HepG2 (cell line): ENCODE measurements around the gene ZNF524. TPM values are rescaled to one million over a fixed set of nuclear protein-coding genes. Genes with fewer than 3 reads are reported as not detected.

Experiments
- ATAC-seq: fragments of 200-7000 bp; cut with Tn5 transposase; 3 replicates; pipeline ENCODE4 v1.9.1; 2020; ENCODE audit warnings: mild to moderate bottlenecking, moderate library complexity
- BruUV-seq: library from RNA; stranded (reverse); fragments of 400-500 nt; replicated peaks from 2 replicates; lab custom pipeline; 2021; lab: Mats Ljungman, UMichigan
- CTCF ChIA-PET: fragments of 300-600 bp; formaldehyde crosslinking; extraction: SDS; loops from one replicate; lab custom pipeline; 2021; ENCODE audit warnings: low total read pairs, inconsistent platforms, low intra/inter-chr PET ratio; lab: Yijun Ruan, JAX
- POLR2A ChIA-PET: fragments of 350-600 bp; sonication (Branson Sonifier 250); formaldehyde crosslinking; loops from one replicate; lab custom pipeline; 2020; ENCODE audit warnings: antibody characterized with exemption, inconsistent platforms; lab: Yijun Ruan, JAX
- DNase-seq: peaks from one replicate; pipeline ENCODE4 v3.0.0-alpha.2; 2015; ENCODE audit warnings: low spot score
- FAIRE-seq: peaks from 3 replicates; lab custom pipeline; 2011; peaks lifted over from hg19 to GRCh38; lab: Jason Lieb, UNC
- H2AFZ ChIP-seq: one replicate; pipeline ENCODE4 v1.6.1; 2011; ENCODE audit warnings: low read length, inconsistent platforms
- H3K27ac ChIP-seq: fragments of 300-600 bp; 3 replicates; pipeline ENCODE4 v1.8.0; 2011; ENCODE audit warnings: mixed run types, mild to moderate bottlenecking, mixed read lengths, low read length, inconsistent platforms; ENCODE audit not compliant: insufficient read depth; ENCODE audit errors: extremely low read length
- H3K27me3 ChIP-seq, 2 experiments: fragments of 200-600 bp in 1 of 2; 2 replicates in 1 of 2; 3 replicates in 1 of 2; pipeline versions ENCODE4 v1.6.0 to v1.8.0; 2011; ENCODE audit warnings: low read length in 2 of 2, mild to moderate bottlenecking in 2 of 2, moderate library complexity in 2 of 2, inconsistent platforms in 1 of 2; ENCODE audit not compliant: insufficient read depth in 2 of 2, control insufficient read depth in 1 of 2
- H3K36me3 ChIP-seq, 2 experiments: fragments of 200-600 bp in 1 of 2; replicated peaks in 1 of 2; 2 replicates in 1 of 2; 3 replicates in 1 of 2; pipeline versions ENCODE4 v1.5.1 to v1.8.0; 2011; ENCODE audit warnings: low read length in 2 of 2, inconsistent platforms in 1 of 2; ENCODE audit not compliant: insufficient read depth in 2 of 2, control insufficient read depth in 1 of 2
- H3K4me1 ChIP-seq: 2 replicates; pipeline ENCODE4 v1.5.1; 2012; ENCODE audit warnings: low read length, inconsistent platforms; ENCODE audit not compliant: insufficient read depth
- H3K4me2 ChIP-seq: 2 replicates; pipeline ENCODE4 v1.6.0; 2011; ENCODE audit warnings: low read depth, low read length, inconsistent platforms
- H3K4me3 ChIP-seq, 3 experiments: fragments of 200-600 bp in 1 of 3; sonication (generic), shearing (Covaris generic) in 1 of 3; replicated peaks in 1 of 3; 2 replicates each; pipeline ENCODE4 v1.5.1; 2011 to 2016; ENCODE audit warnings: low read length in 3 of 3, inconsistent platforms in 2 of 3, low read depth in 2 of 3, mild to moderate bottlenecking in 2 of 3, control low read depth in 1 of 3, mixed read lengths in 1 of 3; ENCODE audit not compliant: insufficient read depth in 1 of 3
- H3K79me2 ChIP-seq: one replicate; pipeline ENCODE4 v1.6.1; 2011; ENCODE audit warnings: low read length, inconsistent platforms; ENCODE audit not compliant: insufficient read depth
- H3K9ac ChIP-seq: 2 replicates; pipeline ENCODE4 v1.6.0; 2011; ENCODE audit warnings: mild to moderate bottlenecking, low read depth, low read length, inconsistent platforms; ENCODE audit not compliant: insufficient read depth
- H3K9me3 ChIP-seq: 2 replicates; pipeline ENCODE4 v1.5.1; 2012; ENCODE audit warnings: mild to moderate bottlenecking, low read length
- H4K20me1 ChIP-seq: 2 replicates; pipeline ENCODE4 v1.6.0; 2011; ENCODE audit warnings: inconsistent platforms, mild to moderate bottlenecking, low read length, moderate library complexity; ENCODE audit not compliant: insufficient read depth
- AGO1 ChIP-seq: fragments of 200-400 bp; formaldehyde crosslinking; IDR thresholded peaks from 2 replicates; pipeline ENCODE4 v1.6.1; 2017; ENCODE audit warnings: mild to moderate bottlenecking, low read depth, low read length, moderate library complexity; ENCODE audit not compliant: poor library complexity, severe bottlenecking
- AGO2 ChIP-seq: fragments of 200-400 bp; formaldehyde crosslinking; optimal IDR thresholded peaks from 2 replicates; pipeline ENCODE3; 2017; ENCODE audit warnings: mild to moderate bottlenecking, low read depth, low read length, moderate library complexity
- CBX1 ChIP-seq: IDR thresholded peaks from one replicate; pipeline ENCODE4 v1.6.1; 2016; ENCODE audit warnings: antibody characterized with exemption, low read depth
- HNRNPL ChIP-seq: fragments of 200-400 bp; formaldehyde crosslinking; IDR thresholded peaks from 2 replicates; pipeline ENCODE4 v1.6.1; 2017; ENCODE audit warnings: mild to moderate bottlenecking, low read depth, low read length
- POLR2A ChIP-seq, 2 experiments: IDR thresholded peaks; 2 replicates each; pipeline ENCODE4 v1.6.1; 2011; ENCODE audit warnings: low read depth in 2 of 2, low read length in 2 of 2, mild to moderate bottlenecking in 1 of 2, moderate library complexity in 1 of 2; ENCODE audit not compliant: insufficient read depth in 1 of 2
- RBFOX2 ChIP-seq: fragments of 200-400 bp; formaldehyde crosslinking; IDR thresholded peaks from 2 replicates; pipeline ENCODE4 v1.6.1; 2017; ENCODE audit warnings: low read depth, mild to moderate bottlenecking, low read length
- ZNF275 ChIP-seq: sonication (generic); formaldehyde crosslinking; IDR thresholded peaks from 2 replicates; pipeline ENCODE4 v1.8.0; 2022; ENCODE audit warnings: missing genetic modification reagents, mild to moderate bottlenecking, inconsistent platforms, borderline replicate concordance
- ZNF496 ChIP-seq: sonication (generic); formaldehyde crosslinking; IDR thresholded peaks from 2 replicates; pipeline ENCODE4 v1.8.1; 2023; ENCODE audit warnings: mild to moderate bottlenecking, moderate library complexity, missing genetic modification reagents; ENCODE audit not compliant: insufficient replicate concordance
- ZXDC ChIP-seq: sonication (generic); formaldehyde crosslinking; IDR thresholded peaks from 2 replicates; pipeline ENCODE4 v1.5.0; 2020; ENCODE audit warnings: mild to moderate bottlenecking, missing genetic modification reagents
- WGBS: methylation state at CpG from one replicate; pipeline ENCODE4 v1.1.6; 2017; ENCODE audit warnings: low lambda C conversion rate; 5-methylcytosine and 5-hydroxymethylcytosine counted together
- in situ Hi-C: cut with HindIII; loops from 2 replicates; pipeline ENCODE4 v1.10.0; 2017; ENCODE audit warnings: low pct_unique_long_range_greater_than_20kb; ENCODE audit not compliant: extremely low pct_ligation_motif_present
- intact Hi-C: fragments of 100-400 bp; cut with micrococcal nuclease; formaldehyde crosslinking; loops from one replicate; pipeline ENCODE4 v1.10.0; 2022; ENCODE audit not compliant: unreplicated experiment
- polyA plus RNA-seq, 8 experiments: library from polyadenylated mRNA; depleted of rRNA in 3 of 8; stranded (reverse) in 7 of 8; unstranded in 1 of 8; fragments of >200 nt; fragmentation: Illumina TruSeq in 4 of 8; extraction: Trizol in 4 of 8; gene quantifications; 2 replicates each; pipeline versions ENCODE4 v1.2.1 to v1.2.3, GENCODE V29; 2011 to 2016; ENCODE audit warnings: low read depth in 4 of 8, missing spikeins in 1 of 8, mixed read lengths in 1 of 8; ENCODE audit not compliant: insufficient read depth in 1 of 8
- total RNA-seq, 5 experiments: library from RNA; depleted of rRNA; stranded (reverse); fragments of >200 nt; fragmentation: Illumina TruSeq; extraction: Trizol; gene quantifications; 2 replicates each; pipeline ENCODE4 v1.2.3, GENCODE V29; 2016; ENCODE audit warnings: low read depth in 1 of 5
- TF ChIP-seq, protein P1 (sequence below): sonication (generic); formaldehyde crosslinking; IDR thresholded peaks from 2 replicates; pipeline ENCODE4 v1.4.0; 2020; ENCODE audit warnings: missing genetic modification reagents

Gene ZNF524
- total and polyA plus RNA-seq, 2 of the 13 experiments (the other 11 are each of a cell fraction or from before 2014, with no cell fraction given) = 3.2 to 4.6 TPM

DNA sequence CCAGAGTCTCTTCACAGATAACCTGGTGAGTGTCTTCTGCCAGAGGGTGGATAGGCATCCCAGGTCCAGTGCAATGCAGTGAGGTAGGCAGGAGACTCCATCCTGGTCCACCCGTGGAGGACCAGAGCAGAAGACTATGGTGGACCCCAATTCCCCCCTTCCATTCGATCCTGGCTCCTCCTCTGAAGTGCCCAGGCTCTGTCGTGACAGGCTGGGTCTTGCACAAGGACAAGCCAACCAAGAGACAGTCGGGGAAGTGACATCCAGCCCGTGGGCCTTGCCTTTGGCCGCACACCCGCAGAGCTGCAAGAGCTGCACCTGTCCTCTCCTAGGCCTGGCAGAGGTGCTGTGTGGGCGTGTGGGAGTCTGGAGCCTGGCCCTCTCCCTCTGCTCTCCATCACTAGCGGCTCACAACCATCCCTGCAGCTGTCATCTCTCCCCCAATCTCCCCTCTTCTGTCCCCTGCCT is 21.2 kb downstream of the ZNF524 start:
- CTCF ChIA-PET = no interaction called here
- no peak for TF ChIP-seq ZNF496 (CRISPR knock-in tag)
- 0 out of 4 replicates have a peak, but pooled peaks of 1 of the 2 experiments have one; percentile 25 for TF ChIP-seq POLR2A (IDR thresholded peaks at IDR 0.05; ENCODE audit: insufficient read depth in 1 of 2, low read depth in 2 of 2, low read length in 2 of 2)
- peak; percentile 7 for TF ChIP-seq AGO1
- peak; percentile 5 for TF ChIP-seq AGO2
- no peak for DNase-seq
- Histone ChIP-seq H3K9ac (no peak overlapping the region), H3K4me3 (no peak overlapping the region), H3K4me2 (no peak overlapping the region), H3K36me3 (peaks cover 2 to 5% of the 10 kb centered on the region in 2 experiments; a peak in 1 of 5 replicates), H2AFZ (no peak overlapping the region), H3K9me3 (no peaks in the 10 kb centered on the region), H3K4me1 (peaks cover 31% of the 10 kb centered on the region), H3K27me3 (no peaks in the 10 kb centered on the region), H3K79me2 (peaks cover 4% of the 10 kb centered on the region), H4K20me1 (peaks cover 14% of the 10 kb centered on the region; the same call in 1 of the 2 replicates), H3K27ac (no peak overlapping the region)
- in situ Hi-C loops (no loop called here), intact Hi-C loops (no loop called here)
- BruUV-seq = no TSS peak
- ATAC-seq = peak; percentile 7; the same call in 1 of the 3 replicates
- WGBS = 98% methylated on average over 3 of the region's 9 CpGs
- POLR2A ChIA-PET = interaction anchor here (1.9 kb wide), 1 partner anchor 15 kb away, joined by 6 read pairs; no protein-coding TSS in a partner anchor
- no peak for FAIRE-seq

DNA sequence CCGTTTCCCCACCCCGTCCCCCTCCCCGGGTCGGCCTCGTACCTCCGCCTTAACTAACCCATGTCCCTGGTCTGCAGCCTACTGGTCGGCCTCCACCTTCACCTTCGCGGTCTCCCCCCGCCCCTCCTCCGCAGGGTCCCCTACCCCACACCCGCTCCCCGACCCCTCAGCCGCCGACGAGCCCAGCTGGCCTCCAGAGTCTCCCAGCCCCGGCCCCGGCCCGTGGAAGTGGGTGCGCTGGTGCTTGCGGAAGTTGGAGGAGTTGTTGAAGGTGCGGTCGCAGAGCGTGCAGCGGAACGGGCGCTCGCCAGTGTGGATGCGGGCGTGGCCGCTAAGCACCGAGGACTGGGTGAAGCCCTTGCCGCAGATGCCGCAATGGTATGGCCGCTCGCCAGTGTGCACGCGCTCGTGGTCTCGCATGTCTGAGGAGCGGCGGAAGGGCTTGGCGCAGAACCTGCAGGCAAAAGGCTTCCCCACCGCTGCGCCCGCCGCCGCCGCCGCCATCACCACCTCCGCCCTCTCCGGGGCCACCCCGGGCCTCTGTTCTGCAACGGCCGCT is 21.7 kb downstream of the ZNF524 start:
- WGBS = 97% methylated on average over 40 of the region's 55 CpGs
- Histone ChIP-seq H3K9ac (no peak overlapping the region), H3K9me3 (no peaks in the 10 kb centered on the region), H3K36me3 (peaks cover 1 to 3% of the 10 kb centered on the region in 2 experiments; a peak in 1 of 5 replicates), H2AFZ (no peak overlapping the region), H3K4me3 (no peak overlapping the region), H3K27me3 (no peaks in the 10 kb centered on the region), H3K27ac (no peak overlapping the region), H3K4me2 (no peak overlapping the region), H3K4me1 (peaks cover 31% of the 10 kb centered on the region), H3K79me2 (peaks cover 4% of the 10 kb centered on the region), H4K20me1 (peaks cover 14% of the 10 kb centered on the region; the same call in 1 of the 2 replicates)
- ATAC-seq (no peak), DNase-seq (no peak), FAIRE-seq (no peak)
- no TSS peak for BruUV-seq
- POLR2A ChIA-PET = interaction anchor here (0.7 kb wide), 1 partner anchor 13 kb away, joined by 3 read pairs; no protein-coding TSS in a partner anchor
- CTCF ChIA-PET = no interaction called here
- TF ChIP-seq CBX1 = no peak
- TF ChIP-seq, protein P1, sequence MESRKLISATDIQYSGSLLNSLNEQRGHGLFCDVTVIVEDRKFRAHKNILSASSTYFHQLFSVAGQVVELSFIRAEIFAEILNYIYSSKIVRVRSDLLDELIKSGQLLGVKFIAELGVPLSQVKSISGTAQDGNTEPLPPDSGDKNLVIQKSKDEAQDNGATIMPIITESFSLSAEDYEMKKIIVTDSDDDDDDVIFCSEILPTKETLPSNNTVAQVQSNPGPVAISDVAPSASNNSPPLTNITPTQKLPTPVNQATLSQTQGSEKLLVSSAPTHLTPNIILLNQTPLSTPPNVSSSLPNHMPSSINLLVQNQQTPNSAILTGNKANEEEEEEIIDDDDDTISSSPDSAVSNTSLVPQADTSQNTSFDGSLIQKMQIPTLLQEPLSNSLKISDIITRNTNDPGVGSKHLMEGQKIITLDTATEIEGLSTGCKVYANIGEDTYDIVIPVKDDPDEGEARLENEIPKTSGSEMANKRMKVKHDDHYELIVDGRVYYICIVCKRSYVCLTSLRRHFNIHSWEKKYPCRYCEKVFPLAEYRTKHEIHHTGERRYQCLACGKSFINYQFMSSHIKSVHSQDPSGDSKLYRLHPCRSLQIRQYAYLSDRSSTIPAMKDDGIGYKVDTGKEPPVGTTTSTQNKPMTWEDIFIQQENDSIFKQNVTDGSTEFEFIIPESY (CRISPR knock-in tag) = 0 out of 2 replicates have a peak, but pooled peaks have one; percentile 5
- no peak for TF ChIP-seq ZNF275
- TF ChIP-seq ZXDC = no peak
- TF ChIP-seq AGO1 = peak; percentile 46
- peak; percentile 74 for TF ChIP-seq AGO2
- peak; percentile 69; the same call in 1 of the 2 replicates for TF ChIP-seq RBFOX2
- 0 out of 2 replicates have a peak, but pooled peaks have one; percentile 10 for TF ChIP-seq HNRNPL
- intact Hi-C loops (no loop called here), in situ Hi-C loops (no loop called here)
